Neural crest cell (in vitro differentiated cells): ENCODE data around the gene PDE11A. TPM values are rescaled to one million over a fixed set of nuclear protein-coding genes. Genes with fewer than 3 reads are reported as not detected.

Source experiments
- DNase-seq: peaks from one replicate; pipeline ENCODE4 v3.0.0; 2021; ENCODE audit warnings: low read depth, mixed read lengths, low spot score
- H3K27ac Mint-ChIP-seq: one replicate; pipeline ENCODE4 v1.8.0; 2021; ENCODE audit warnings: mild to moderate bottlenecking, mixed read lengths; ENCODE audit not compliant: unreplicated experiment
- H3K27me3 Mint-ChIP-seq: 2 replicates; pipeline ENCODE4 v1.8.0; 2021; ENCODE audit warnings: low read depth, mild to moderate bottlenecking, mixed read lengths
- H3K36me3 Mint-ChIP-seq: 2 replicates; pipeline ENCODE4 v1.8.0; 2021; ENCODE audit warnings: low read depth, mild to moderate bottlenecking, mixed read lengths
- H3K4me1 Mint-ChIP-seq: 2 replicates; pipeline ENCODE4 v1.8.0; 2021; ENCODE audit warnings: mixed read lengths
- H3K4me3 Mint-ChIP-seq: one replicate; pipeline ENCODE4 v1.8.0; 2021; ENCODE audit warnings: mild to moderate bottlenecking, mixed read lengths
- H3K9me3 Mint-ChIP-seq: 2 replicates; pipeline ENCODE4 v1.8.0; 2021; ENCODE audit warnings: mixed read lengths
- total RNA-seq: library from RNA; stranded (reverse); gene quantifications from 2 replicates; pipeline ENCODE4 v1.2.1, GENCODE V29; 2021
- TF ChIP-seq, protein P1 (sequence below): fragments of 200-600 bp; sonication (generic); conservative IDR thresholded peaks from 2 replicates; pipeline ENCODE4 v1.5.0; 2021; ENCODE audit warnings: antibody characterized with exemption, mild to moderate bottlenecking

PDE11A gene
- total RNA-seq, 1 donor from 2014 or later: 0.28 TPM

DNA sequence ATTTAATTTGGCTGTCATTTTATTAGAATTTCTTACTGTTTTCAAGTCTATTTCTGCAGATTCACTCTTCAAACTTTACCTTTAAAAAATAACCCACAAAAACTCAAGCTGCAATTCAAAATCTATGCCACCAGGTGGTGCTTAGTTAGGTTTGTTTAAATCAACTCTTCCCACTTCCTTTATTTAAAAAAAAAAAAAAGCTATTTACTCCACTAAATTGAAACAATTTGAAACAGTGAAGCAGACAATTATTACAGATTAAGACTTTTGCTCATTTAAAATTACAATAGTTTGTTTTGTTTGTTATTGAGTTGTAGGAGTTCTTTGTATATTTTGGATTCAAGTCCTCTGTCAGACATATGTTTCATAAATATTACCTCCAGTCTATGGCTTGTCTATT, 300.0 kb downstream of the PDE11A start:
- Mint-ChIP-seq H3K4me3 (no peak overlapping the region), H3K27ac (no peak overlapping the region)

DNA sequence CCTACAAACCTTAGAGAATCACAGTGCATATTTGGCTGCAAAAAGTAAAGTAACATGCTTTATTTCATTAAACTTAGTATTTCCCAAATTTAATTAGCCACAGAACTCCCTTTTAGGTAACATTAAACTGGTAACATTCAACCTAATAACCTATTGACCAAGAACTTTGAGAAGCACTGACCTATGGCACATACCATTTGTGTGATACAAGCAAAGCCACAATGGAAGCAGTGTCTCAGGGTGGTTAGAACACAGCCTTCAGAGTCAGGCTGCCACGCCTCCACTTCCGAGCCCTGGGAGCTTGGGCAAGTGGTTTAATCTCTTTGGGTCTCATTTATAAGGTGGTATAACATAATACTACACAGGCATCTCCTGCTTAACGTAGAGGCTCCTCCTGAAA, 301.4 kb downstream of the PDE11A start:
- Mint-ChIP-seq H3K9me3 (no peaks in the 10 kb centered on the region), H3K27me3 (peaks cover 31% of the 10 kb centered on the region)

More for the DNA sequence above, 300.0 kb downstream of the PDE11A start:
- Mint-ChIP-seq H3K36me3 (no peaks in the 10 kb centered on the region), H3K27me3 (peaks cover 31% of the 10 kb centered on the region), H3K4me1 (peaks cover 32% of the 10 kb centered on the region), H3K9me3 (no peaks in the 10 kb centered on the region)
- no peak for DNase-seq
- TF ChIP-seq, protein P1, sequence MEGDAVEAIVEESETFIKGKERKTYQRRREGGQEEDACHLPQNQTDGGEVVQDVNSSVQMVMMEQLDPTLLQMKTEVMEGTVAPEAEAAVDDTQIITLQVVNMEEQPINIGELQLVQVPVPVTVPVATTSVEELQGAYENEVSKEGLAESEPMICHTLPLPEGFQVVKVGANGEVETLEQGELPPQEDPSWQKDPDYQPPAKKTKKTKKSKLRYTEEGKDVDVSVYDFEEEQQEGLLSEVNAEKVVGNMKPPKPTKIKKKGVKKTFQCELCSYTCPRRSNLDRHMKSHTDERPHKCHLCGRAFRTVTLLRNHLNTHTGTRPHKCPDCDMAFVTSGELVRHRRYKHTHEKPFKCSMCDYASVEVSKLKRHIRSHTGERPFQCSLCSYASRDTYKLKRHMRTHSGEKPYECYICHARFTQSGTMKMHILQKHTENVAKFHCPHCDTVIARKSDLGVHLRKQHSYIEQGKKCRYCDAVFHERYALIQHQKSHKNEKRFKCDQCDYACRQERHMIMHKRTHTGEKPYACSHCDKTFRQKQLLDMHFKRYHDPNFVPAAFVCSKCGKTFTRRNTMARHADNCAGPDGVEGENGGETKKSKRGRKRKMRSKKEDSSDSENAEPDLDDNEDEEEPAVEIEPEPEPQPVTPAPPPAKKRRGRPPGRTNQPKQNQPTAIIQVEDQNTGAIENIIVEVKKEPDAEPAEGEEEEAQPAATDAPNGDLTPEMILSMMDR: peak; percentile 76

DNA sequence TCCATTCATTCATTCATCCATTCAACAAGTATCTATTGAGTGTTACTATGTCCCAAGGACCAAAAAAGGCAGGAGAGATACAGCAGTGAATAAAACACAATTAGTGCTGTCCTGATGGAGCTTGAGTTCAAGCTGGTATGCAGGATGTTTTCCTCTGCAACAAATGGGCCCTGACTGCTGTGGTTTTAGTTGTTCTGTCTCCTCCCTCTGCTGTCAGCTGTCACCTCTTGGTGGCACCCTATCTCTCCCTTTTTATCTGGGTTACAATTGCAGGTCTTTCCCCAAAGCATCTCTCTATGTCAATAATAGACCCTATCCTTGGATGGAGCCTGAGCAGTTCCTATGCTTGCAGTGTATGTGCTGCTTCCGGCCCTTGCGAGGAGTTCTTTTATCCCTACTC, 304.8 kb downstream of the PDE11A start:
- Mint-ChIP-seq H3K27ac (no peak overlapping the region), H3K27me3 (peaks cover 18% of the 10 kb centered on the region), H3K4me1 (peaks cover 43% of the 10 kb centered on the region), H3K36me3 (peaks cover 2% of the 10 kb centered on the region), H3K4me3 (no peak overlapping the region), H3K9me3 (peaks cover 3% of the 10 kb centered on the region)
- TF ChIP-seq, protein P1: no peak
- no peak for DNase-seq

More for the DNA sequence above, 301.4 kb downstream of the PDE11A start:
- Mint-ChIP-seq H3K27ac (no peak overlapping the region), H3K4me1 (peaks cover 32% of the 10 kb centered on the region), H3K4me3 (peak overlapping the region; percentile 60), H3K36me3 (no peaks in the 10 kb centered on the region)
- DNase-seq: no peak
- TF ChIP-seq, protein P1: no peak

DNA sequence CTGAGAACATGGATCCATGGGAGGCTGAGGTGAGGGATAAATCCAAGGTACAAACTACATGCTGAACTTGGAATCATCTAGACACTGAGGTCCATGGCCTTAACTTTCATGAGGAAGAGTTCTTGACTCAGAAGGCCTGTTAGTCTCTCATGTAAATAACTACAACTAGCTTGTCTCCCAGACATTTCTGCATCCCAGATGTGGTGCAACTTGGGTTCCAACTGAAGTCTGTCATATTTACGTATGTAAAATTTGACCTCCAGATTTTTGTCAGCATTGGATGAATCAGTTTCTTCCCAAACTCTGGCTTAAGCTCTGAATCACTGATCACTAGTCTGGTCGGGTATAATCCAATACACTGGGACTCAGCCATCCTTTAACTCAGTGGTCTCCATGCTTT, 306.9 kb downstream of the PDE11A start:
- DNase-seq: no peak
- TF ChIP-seq, protein P1: no peak
- peaks cover 20% of the 10 kb centered on the region for H3K27me3 Mint-ChIP-seq
- no peak overlapping the region for H3K4me3 Mint-ChIP-seq
- H3K36me3 Mint-ChIP-seq: peaks cover 2% of the 10 kb centered on the region
- H3K4me1 Mint-ChIP-seq: peaks cover 39% of the 10 kb centered on the region
- H3K27ac Mint-ChIP-seq: no peak overlapping the region
- peaks cover 3% of the 10 kb centered on the region for H3K9me3 Mint-ChIP-seq

DNA sequence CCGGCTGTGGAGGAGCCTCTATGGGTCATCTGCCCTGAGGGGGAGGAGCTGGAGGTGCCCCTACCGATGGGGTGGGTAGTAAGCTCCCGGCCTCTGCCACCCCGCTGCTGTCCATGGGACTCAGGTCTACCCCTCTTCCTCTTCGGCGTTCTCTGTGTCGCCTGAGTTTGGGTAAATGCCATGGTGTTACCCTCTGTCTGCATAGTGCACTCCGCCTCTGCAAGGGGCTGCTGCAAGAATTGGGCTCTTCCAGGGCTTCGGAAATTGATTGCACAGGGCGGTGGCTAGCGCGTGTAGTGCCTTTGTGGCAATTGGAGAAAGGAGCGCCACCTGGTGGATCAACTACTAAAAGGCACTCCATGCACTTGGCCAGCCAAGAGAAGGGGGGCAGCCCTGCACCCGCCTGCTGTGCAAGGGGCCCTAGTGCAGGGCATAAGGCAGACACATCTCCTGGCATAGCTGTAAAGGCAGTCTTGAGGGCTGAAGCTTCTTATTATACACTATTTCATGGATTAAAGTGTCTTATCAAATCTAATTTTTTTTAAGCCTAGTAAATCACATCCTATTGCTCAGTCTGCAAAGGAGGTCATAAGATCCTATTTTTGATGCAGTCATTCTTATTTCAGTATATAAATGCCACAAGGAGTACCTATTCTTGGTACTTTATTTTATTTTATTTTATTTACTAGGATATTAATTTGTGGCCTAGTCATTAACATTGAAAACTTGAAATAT, 308.9 kb downstream of the PDE11A start:
- H3K9me3 Mint-ChIP-seq: peaks cover 3% of the 10 kb centered on the region
- peaks cover 41% of the 10 kb centered on the region for H3K4me1 Mint-ChIP-seq
- H3K27me3 Mint-ChIP-seq: peaks cover 9% of the 10 kb centered on the region
- no peak overlapping the region for H3K27ac Mint-ChIP-seq
- H3K4me3 Mint-ChIP-seq: peak overlapping the region; percentile 59
- peak; percentile 93 for DNase-seq
- H3K36me3 Mint-ChIP-seq: peaks cover 2% of the 10 kb centered on the region
- TF ChIP-seq, protein P1: peak; percentile 87
